Measurements from ENCODE around the gene ARFGEF2. TPM values are rescaled to one million over a fixed set of nuclear protein-coding genes. Genes with fewer than 3 reads are reported as not detected.

ARFGEF2 gene
- total RNA-seq, 1 experiment from 2014 or later, result 30.3 TPM

DNA sequence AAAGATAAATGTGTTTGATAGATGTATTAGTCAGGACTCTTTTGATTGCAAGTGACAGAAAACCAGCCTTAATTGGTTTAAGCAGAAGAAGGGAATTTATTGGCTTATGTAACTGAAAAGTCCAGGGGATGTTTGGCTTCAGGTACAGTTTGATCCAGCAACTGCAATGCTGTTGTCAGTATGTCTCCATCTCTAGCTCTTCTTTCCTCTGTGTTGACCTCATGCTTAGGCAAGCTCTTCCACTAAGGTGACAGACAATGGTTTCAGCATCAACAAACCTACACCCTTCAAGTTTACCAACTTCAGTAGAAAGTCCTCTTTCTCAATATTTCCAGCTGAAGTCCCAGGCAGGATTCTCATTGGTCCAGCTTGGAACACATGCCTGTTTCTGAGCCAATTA is 28.1 kb upstream of the ARFGEF2 start:
- Mint-ChIP-seq H3K36me3 (ENCODE audit: insufficient read depth, unreplicated experiment) (peaks cover 4% of the 10 kb centered on the region), H3K27ac (ENCODE audit: low read depth, unreplicated experiment) (no peak overlapping the region), H3K9me3 (ENCODE audit: unreplicated experiment) (peaks cover 8% of the 10 kb centered on the region), H3K4me1 (ENCODE audit: insufficient read depth, unreplicated experiment) (peaks cover 15% of the 10 kb centered on the region), H3K4me3 (ENCODE audit: unreplicated experiment) (no peak overlapping the region), H3K27me3 (ENCODE audit: insufficient read depth, unreplicated experiment) (peaks cover 47% of the 10 kb centered on the region)
- TF ChIP-seq, protein P1, sequence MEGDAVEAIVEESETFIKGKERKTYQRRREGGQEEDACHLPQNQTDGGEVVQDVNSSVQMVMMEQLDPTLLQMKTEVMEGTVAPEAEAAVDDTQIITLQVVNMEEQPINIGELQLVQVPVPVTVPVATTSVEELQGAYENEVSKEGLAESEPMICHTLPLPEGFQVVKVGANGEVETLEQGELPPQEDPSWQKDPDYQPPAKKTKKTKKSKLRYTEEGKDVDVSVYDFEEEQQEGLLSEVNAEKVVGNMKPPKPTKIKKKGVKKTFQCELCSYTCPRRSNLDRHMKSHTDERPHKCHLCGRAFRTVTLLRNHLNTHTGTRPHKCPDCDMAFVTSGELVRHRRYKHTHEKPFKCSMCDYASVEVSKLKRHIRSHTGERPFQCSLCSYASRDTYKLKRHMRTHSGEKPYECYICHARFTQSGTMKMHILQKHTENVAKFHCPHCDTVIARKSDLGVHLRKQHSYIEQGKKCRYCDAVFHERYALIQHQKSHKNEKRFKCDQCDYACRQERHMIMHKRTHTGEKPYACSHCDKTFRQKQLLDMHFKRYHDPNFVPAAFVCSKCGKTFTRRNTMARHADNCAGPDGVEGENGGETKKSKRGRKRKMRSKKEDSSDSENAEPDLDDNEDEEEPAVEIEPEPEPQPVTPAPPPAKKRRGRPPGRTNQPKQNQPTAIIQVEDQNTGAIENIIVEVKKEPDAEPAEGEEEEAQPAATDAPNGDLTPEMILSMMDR (IDR thresholded peaks at IDR 0.05; ENCODE audit: unreplicated experiment), result no peak
- POLR2A ChIA-PET, result interaction anchor here (0.5 to 0.9 kb wide), 2 partner anchors 40 to 1789 kb away, joined by 3 read pairs; no protein-coding TSS in a partner anchor
- CTCF ChIA-PET, result interaction anchor here (0.8 to 2.3 kb wide), 4 partner anchors 10 to 236 kb away, joined by 3 to 13 read pairs (median 5); no protein-coding TSS in a partner anchor
- no peak for DNase-seq (ENCODE audit: unreplicated experiment)
- no TSS peak for BruUV-seq (replicated peaks)
- intact Hi-C loops (cut with micrococcal nuclease), result no loop called here

DNA sequence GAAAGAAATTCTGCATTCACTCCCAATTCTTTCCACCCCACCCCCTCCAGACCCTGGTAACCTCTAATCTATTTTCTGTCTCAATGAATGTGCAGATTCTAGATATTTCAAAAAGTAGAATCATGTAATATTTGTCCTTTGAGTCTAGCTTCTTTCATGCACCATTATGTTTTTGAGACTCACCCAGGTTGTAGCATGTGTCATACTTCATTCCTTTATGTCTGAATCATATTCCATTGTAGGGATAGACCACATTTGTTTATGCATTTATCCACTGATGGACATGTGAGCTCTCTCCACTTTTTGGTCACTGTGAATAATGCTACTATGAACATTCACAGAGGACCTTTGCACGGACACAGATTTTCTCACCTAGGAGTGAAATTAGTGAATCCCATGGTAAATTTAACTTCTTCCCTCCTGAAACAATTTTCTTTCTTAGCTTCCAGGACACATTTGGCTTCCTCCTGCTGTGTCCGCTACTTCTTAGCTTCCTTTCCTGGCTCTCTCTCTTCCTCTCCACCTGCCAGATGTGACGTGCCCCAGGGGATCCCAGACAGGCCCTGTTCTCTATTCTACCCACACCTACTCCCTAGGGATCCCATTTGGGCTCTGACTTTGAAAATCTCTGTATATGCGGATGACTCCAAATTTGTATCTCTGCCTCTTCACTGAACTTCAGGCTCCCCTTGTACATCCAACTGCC is 24.1 kb upstream of the ARFGEF2 start:
- TSS peak; percentile 99 for BruUV-seq (replicated peaks)
- Mint-ChIP-seq H3K27me3 (ENCODE audit: insufficient read depth, unreplicated experiment) (peaks cover 15% of the 10 kb centered on the region), H3K4me3 (ENCODE audit: unreplicated experiment) (no peak overlapping the region), H3K27ac (ENCODE audit: low read depth, unreplicated experiment) (peak overlapping the region; percentile 72), H3K9me3 (ENCODE audit: unreplicated experiment) (no peaks in the 10 kb centered on the region), H3K4me1 (ENCODE audit: insufficient read depth, unreplicated experiment) (peaks cover 15% of the 10 kb centered on the region), H3K36me3 (ENCODE audit: insufficient read depth, unreplicated experiment) (peaks cover 4% of the 10 kb centered on the region)
- TF ChIP-seq, protein P1 (IDR thresholded peaks at IDR 0.05; ENCODE audit: unreplicated experiment), result no peak
- CTCF ChIA-PET, result interaction anchor here (0.5 to 6.2 kb wide), 4 partner anchors 28 to 597 kb away, joined by 3 to 73 read pairs (median 4); no protein-coding TSS in a partner anchor
- intact Hi-C loops (cut with micrococcal nuclease), result no loop called here
- POLR2A ChIA-PET, result interaction anchor here (0.5 to 2.0 kb wide), 12 partner anchors 9 to 321 kb away, joined by 3 to 10 read pairs (median 4); partner anchors contain the start of gene ARFGEF2
- peak; percentile 70 for DNase-seq (ENCODE audit: unreplicated experiment)

DNA sequence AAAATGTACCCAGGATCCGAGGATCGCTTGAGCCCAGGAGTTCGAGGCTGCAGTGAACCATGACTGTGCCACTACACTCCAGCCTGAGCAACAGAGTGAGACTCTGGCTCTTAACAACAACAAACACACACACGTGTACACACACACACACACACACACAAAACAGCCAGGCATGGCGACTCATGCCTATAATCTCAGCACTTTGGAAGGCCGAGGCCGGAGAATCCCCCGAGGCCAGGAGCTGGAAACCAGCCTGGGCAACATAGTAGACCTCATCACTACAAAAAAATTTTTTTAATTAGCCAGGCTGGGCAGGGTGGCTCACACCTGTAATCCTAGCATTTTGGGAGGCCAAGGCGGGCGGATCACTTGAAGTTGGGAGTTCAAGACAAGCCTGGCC is 23.3 kb upstream of the ARFGEF2 start:
- Mint-ChIP-seq H3K9me3 (ENCODE audit: unreplicated experiment) (no peaks in the 10 kb centered on the region), H3K4me3 (ENCODE audit: unreplicated experiment) (no peak overlapping the region), H3K4me1 (ENCODE audit: insufficient read depth, unreplicated experiment) (peaks cover 15% of the 10 kb centered on the region), H3K27me3 (ENCODE audit: insufficient read depth, unreplicated experiment) (peaks cover 15% of the 10 kb centered on the region), H3K27ac (ENCODE audit: low read depth, unreplicated experiment) (peak overlapping the region; percentile 72), H3K36me3 (ENCODE audit: insufficient read depth, unreplicated experiment) (peaks cover 4% of the 10 kb centered on the region)
- CTCF ChIA-PET, result interaction anchor here (0.7 to 6.2 kb wide), 6 partner anchors 13 to 856 kb away, joined by 3 to 73 read pairs (median 4); no protein-coding TSS in a partner anchor
- TF ChIP-seq, protein P1 (IDR thresholded peaks at IDR 0.05; ENCODE audit: unreplicated experiment), result no peak
- intact Hi-C loops (cut with micrococcal nuclease), result no loop called here
- no TSS peak for BruUV-seq (replicated peaks)
- DNase-seq (ENCODE audit: unreplicated experiment), result no peak
- POLR2A ChIA-PET, result interaction anchor here (0.6 to 1.8 kb wide), 8 partner anchors 11 to 241 kb away, joined by 3 to 10 read pairs (median 4); partner anchors contain the start of gene ARFGEF2

DNA sequence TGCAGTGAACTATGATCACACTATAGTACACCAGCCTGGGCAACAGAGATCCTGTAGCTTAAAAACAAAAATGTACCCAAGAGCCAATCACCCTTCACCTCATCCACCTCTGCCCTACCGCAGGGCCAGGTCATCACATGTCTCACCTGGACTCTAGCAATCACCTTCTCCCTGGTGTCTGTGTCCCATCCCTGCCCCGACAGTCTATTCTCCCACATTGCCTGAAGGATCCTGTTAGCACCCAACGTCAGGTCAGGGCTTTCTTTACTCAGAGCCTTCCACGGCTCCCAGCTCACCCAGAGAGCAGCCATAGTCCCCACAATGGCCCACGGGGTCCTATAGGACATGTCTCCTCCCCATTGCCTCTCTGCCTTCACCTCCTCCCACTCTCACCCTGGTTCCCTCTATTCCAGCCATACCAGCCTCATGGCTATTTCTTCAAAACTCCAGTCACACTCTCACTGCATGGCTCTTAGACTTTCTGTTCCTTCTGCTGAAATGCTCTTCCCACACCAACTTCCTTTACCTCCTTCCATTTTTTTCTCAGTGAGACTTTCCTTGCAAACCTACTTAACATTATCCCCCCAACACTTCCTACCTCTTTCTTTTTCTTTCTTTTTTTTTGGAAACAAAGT is 22.5 kb upstream of the ARFGEF2 start:
- DNase-seq (ENCODE audit: unreplicated experiment), result no peak
- H3K27me3 Mint-ChIP-seq (ENCODE audit: insufficient read depth, unreplicated experiment), result peaks cover 11% of the 10 kb centered on the region
- H3K27ac Mint-ChIP-seq (ENCODE audit: low read depth, unreplicated experiment), result no peak overlapping the region
- H3K4me3 Mint-ChIP-seq (ENCODE audit: unreplicated experiment), result no peak overlapping the region
- CTCF ChIA-PET, result interaction anchor here (0.6 to 6.2 kb wide), 6 partner anchors 9 to 857 kb away, joined by 3 to 73 read pairs (median 4); no protein-coding TSS in a partner anchor
- H3K9me3 Mint-ChIP-seq (ENCODE audit: unreplicated experiment), result no peaks in the 10 kb centered on the region
- peaks cover 4% of the 10 kb centered on the region for H3K36me3 Mint-ChIP-seq (ENCODE audit: insufficient read depth, unreplicated experiment)
- POLR2A ChIA-PET, result interaction anchor here (0.6 to 1.1 kb wide), 2 partner anchors 239 to 241 kb away, joined by 3 to 4 read pairs; no protein-coding TSS in a partner anchor
- TF ChIP-seq, protein P1 (IDR thresholded peaks at IDR 0.05; ENCODE audit: unreplicated experiment), result no peak
- BruUV-seq (replicated peaks), result no TSS peak
- intact Hi-C loops (cut with micrococcal nuclease), result no loop called here
- H3K4me1 Mint-ChIP-seq (ENCODE audit: insufficient read depth, unreplicated experiment), result peaks cover 15% of the 10 kb centered on the region
